GM06990 (cell line): ENCODE data around the gene YWHAB.

Experiments used
- DNase-seq: peaks from one replicate; pipeline ENCODE4 v3.0.0-alpha.2; 2011; ENCODE audit not compliant: insufficient read length; ENCODE audit errors: extremely low read depth
- H3K27me3 ChIP-seq: replicated peaks from 2 replicates; pipeline ENCODE4 v1.6.0; 2011; ENCODE audit warnings: low read length; ENCODE audit not compliant: control insufficient read depth, insufficient read depth
- H3K36me3 ChIP-seq: 2 replicates; pipeline ENCODE4 v1.5.1; 2011; ENCODE audit warnings: low read length; ENCODE audit not compliant: control insufficient read depth, insufficient read depth
- H3K4me3 ChIP-seq: replicated peaks from 2 replicates; pipeline ENCODE4 v1.5.1; 2011; ENCODE audit warnings: low read depth, mild to moderate bottlenecking, control low read depth, low read length
- CTCF ChIP-seq: IDR thresholded peaks from 2 replicates; pipeline ENCODE4 v1.5.1; 2011; ENCODE audit warnings: low read length, control low read depth, mild to moderate bottlenecking, inconsistent platforms; ENCODE audit not compliant: insufficient read depth, poor library complexity, severe bottlenecking

The YWHAB gene

DNA sequence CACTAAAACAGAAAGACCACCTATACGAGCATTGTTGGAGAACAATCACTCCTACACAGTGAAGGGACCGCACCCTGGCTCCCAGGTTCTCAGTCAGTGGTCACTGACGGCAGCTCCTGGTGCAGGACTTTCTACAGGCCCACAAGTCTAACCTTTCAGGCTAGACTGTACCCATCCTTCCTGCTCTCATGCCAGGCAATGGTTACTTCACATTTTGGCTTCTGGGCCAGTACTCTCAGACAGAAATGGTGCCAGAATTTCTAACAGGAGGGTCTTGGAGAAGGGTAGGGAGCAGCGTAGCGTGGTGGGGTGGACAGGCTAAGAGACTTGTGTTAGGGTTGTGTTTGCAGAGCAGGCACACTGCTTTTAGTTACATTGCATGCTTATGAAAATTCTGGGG is 62.6 kb downstream of the YWHAB start:
- DNase-seq, result no peak
- Histone ChIP-seq H3K27me3 (no peaks in the 10 kb centered on the region), H3K36me3 (peaks cover 26% of the 10 kb centered on the region), H3K4me3 (no peak overlapping the region)
- no peak for TF ChIP-seq CTCF

DNA sequence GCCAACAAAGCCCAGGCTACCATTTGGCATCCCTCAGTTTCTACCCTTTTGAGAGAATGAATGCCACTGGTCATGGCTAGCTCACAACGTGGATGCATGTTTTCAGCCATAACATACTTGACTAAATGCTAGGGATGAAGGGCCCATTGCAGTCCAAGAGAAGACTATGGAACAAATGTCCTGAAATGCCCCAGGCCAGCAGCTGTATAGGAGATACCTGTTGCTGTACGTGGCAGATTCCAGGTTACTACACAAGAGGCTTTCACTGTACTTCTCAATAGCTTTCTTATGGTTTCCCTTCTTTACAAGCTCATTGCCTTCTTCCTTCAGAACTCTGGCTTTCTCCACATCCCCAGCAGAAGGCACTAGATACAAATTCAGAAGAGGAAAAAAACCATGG is 63.0 kb downstream of the YWHAB start:
- Histone ChIP-seq H3K27me3 (no peaks in the 10 kb centered on the region), H3K36me3 (peaks cover 25% of the 10 kb centered on the region), H3K4me3 (no peak overlapping the region)
- no peak for TF ChIP-seq CTCF
- DNase-seq, result no peak

- Histone ChIP-seq H3K4me3 (no peak overlapping the region), H3K36me3 (peaks cover 37% of the 10 kb centered on the region), H3K27me3 (no peaks in the 10 kb centered on the region)
- no peak for DNase-seq
- no peak for TF ChIP-seq CTCF
These were observed 64.9 kb downstream of the YWHAB start for GRCh38 chr20:44950368-44950767.

DNA sequence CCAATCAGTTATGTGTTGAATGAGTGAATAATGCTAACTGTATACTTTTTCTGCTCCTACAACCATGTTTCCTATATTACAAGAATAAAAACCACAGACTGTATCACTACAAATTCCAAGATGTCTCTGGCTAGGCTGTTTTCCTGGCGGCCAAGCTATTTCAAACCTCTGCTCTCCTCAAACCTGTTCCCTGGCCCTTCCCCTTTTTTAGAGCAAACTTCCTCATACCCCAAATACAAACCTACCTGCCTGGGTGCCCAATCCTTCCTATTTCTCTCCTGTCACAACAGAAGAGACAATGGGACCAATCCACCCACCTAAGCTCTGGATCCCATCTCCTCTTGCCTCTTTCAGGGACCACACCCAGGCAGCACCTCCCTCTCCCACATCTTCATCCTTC is 67.2 kb downstream of the YWHAB start:
- Histone ChIP-seq H3K4me3 (no peak overlapping the region), H3K36me3 (peaks cover 36% of the 10 kb centered on the region), H3K27me3 (no peaks in the 10 kb centered on the region)
- TF ChIP-seq CTCF, result no peak
- DNase-seq, result no peak

DNA sequence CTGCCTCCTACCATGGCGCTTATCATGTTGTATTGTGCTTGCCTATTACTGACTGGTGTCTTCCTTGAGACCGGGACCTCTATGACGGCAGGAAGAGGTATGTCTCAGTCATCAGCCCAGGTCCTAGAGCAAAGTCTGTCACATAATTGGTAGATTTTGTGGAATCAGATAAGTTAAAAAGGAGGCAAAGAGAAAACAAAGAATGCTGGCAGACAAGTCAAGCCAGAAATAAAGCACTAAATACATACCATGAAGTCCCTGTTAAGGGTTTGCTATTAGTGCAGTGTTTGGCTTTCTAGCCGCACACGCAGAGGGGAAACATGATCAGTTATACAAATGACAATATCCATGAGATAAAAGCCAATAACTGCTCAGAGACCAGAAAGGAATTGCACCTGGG is 68.7 kb downstream of the YWHAB start:
- Histone ChIP-seq H3K27me3 (no peaks in the 10 kb centered on the region), H3K4me3 (no peak overlapping the region), H3K36me3 (peaks cover 27% of the 10 kb centered on the region)
- no peak for TF ChIP-seq CTCF
- no peak for DNase-seq

GRCh38 chr20:44955270-44955669 is 69.8 kb downstream of the YWHAB start:
- DNase-seq, result no peak
- Histone ChIP-seq H3K4me3 (no peak overlapping the region), H3K27me3 (no peaks in the 10 kb centered on the region), H3K36me3 (peaks cover 22% of the 10 kb centered on the region)
- no peak for TF ChIP-seq CTCF
